ENCODE results near the gene KRTAP2-4.
"Not testable (repeated sequence)": the region's sequence is repeated elsewhere in the genome, so short reads cannot be mapped to it uniquely, and the experiment has no call there.

The KRTAP2-4 gene

GRCh38 chr17:41071606-41072360 is 6.1 kb upstream of the KRTAP2-4 start:
- DNase-seq (ENCODE audit: low spot score) = no peak

- DNase-seq (ENCODE audit: low spot score) = no peak
Observed at GRCh38 chr17:41069031-41069430, 3.4 kb upstream of the KRTAP2-4 start.

- DNase-seq (ENCODE audit: low spot score) = peak; percentile 36
Observed at GRCh38 chr17:41067281-41067680, 1.6 kb upstream of the KRTAP2-4 start.

GRCh38 chr17:41065016-41065689 is 526 bp downstream of the KRTAP2-4 start:
- DNase-seq (ENCODE audit: low spot score) = not testable (repeated sequence)

GRCh38 chr17:41064301-41064700 is 1.4 kb downstream of the KRTAP2-4 start:
- DNase-seq (ENCODE audit: low spot score) = no peak

GRCh38 chr17:41063449-41063848 is 2.2 kb downstream of the KRTAP2-4 start:
- no peak for DNase-seq (ENCODE audit: low spot score)

- peak; percentile 73 for DNase-seq (ENCODE audit: low spot score)
Observed at GRCh38 chr17:41061964-41062363, 3.7 kb downstream of the KRTAP2-4 start.

GRCh38 chr17:41060052-41060604 is 5.6 kb downstream of the KRTAP2-4 start, which contains the start of gene KRTAP2-3:
Gene KRTAP2-3, minus strand, starts transcription at chr17:41060114. Its CDS starts 64 bp downstream, at chr17:41060050.
- DNase-seq (ENCODE audit: low spot score) = peak; percentile 46

GRCh38 chr17:41059276-41060051 is 6.2 kb downstream of the KRTAP2-4 start:
- DNase-seq (ENCODE audit: low spot score) = peak; percentile 66

- DNase-seq (ENCODE audit: low spot score) = no peak
Observed at GRCh38 chr17:41058741-41059140, 6.9 kb downstream of the KRTAP2-4 start.

- no peak for DNase-seq (ENCODE audit: low spot score)
Observed at GRCh38 chr17:41057547-41057946, 8.1 kb downstream of the KRTAP2-4 start.

- not testable (repeated sequence) for DNase-seq (ENCODE audit: low spot score)
Observed at GRCh38 chr17:41055130-41055529, 10.5 kb downstream of the KRTAP2-4 start, which contains the start of gene KRTAP2-2. Gene KRTAP2-2, minus strand, starts transcription at chr17:41055230. Its CDS starts 19 bp downstream, at chr17:41055211.

GRCh38 chr17:41054556-41054955 is 11.1 kb downstream of the KRTAP2-4 start:
- DNase-seq (ENCODE audit: low spot score) = not testable (repeated sequence)

- no peak for DNase-seq (ENCODE audit: low spot score)
Observed at GRCh38 chr17:41054025-41054424, 11.7 kb downstream of the KRTAP2-4 start.

- DNase-seq (ENCODE audit: low spot score) = no peak
Observed at GRCh38 chr17:41052566-41052965, 13.1 kb downstream of the KRTAP2-4 start.

- DNase-seq (ENCODE audit: low spot score) = peak; percentile 42
Observed at GRCh38 chr17:41049110-41049509, 16.6 kb downstream of the KRTAP2-4 start.

- peak; percentile 70 for DNase-seq (ENCODE audit: low spot score)
Observed at GRCh38 chr17:41048441-41048840, 17.2 kb downstream of the KRTAP2-4 start.

- DNase-seq (ENCODE audit: low spot score) = not testable (repeated sequence)
Observed at GRCh38 chr17:41046735-41047465, 18.8 kb downstream of the KRTAP2-4 start, which contains the start of gene KRTAP2-1. Gene KRTAP2-1, minus strand, starts transcription at chr17:41047316. Its CDS starts 49 bp downstream, at chr17:41047267.

GRCh38 chr17:41042953-41043352 is 22.7 kb downstream of the KRTAP2-4 start:
- DNase-seq (ENCODE audit: low spot score) = no peak

GRCh38 chr17:41040783-41041571 is 24.7 kb downstream of the KRTAP2-4 start, which contains the start of gene KRTAP1-1:
Gene KRTAP1-1, minus strand, starts transcription at chr17:41041450. Its CDS starts 53 bp downstream, at chr17:41041397.
- DNase-seq (ENCODE audit: low spot score) = peak; percentile 43
